A172 (cell line): ENCODE data around the gene CAPN2. TPM values are rescaled to one million over a fixed set of nuclear protein-coding genes. Genes with fewer than 3 reads are reported as not detected.

Source experiments
- DNase-seq: peaks from one replicate; pipeline ENCODE4 v3.0.0-alpha.2; 2015; ENCODE audit warnings: low spot score
- total RNA-seq: library from RNA; depleted of rRNA; stranded (reverse); fragments of >200 nt; shearing (Covaris generic); gene quantifications from 2 replicates; pipeline ENCODE4 v1.2.3, GENCODE V29; 2014

Gene CAPN2
- total RNA-seq, 1 experiment from 2014 or later, result 432 TPM

GRCh38 chr1:223758734-223759133, 46.4 kb downstream of the CAPN2 start:
- DNase-seq, result no peak

- DNase-seq, result no peak
These were observed 46.9 kb downstream of the CAPN2 start for GRCh38 chr1:223759273-223759672.

DNA sequence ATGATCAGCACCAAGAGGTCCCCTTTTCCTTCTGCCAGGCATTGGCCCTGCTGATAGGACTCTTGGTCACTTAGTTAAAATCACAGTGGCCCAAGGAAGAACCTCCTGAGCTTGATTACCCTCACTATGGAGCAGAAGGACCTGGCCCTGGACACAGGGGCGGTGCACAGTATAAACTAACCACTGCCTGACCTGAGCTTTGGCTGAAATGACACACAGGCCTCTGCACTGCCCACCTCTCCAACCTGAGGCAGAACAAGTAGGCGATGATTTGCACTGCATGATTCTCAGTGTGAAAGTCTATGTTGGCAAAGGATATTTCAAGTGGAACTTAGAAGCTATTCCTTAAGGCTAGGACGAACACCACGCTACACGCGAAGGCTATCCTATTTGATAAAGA, 48.5 kb downstream of the CAPN2 start:
- no peak for DNase-seq

GRCh38 chr1:223761411-223761810, 49.1 kb downstream of the CAPN2 start:
- DNase-seq, result no peak

GRCh38 chr1:223763251-223763650, 50.9 kb downstream of the CAPN2 start:
- DNase-seq, result no peak

DNA sequence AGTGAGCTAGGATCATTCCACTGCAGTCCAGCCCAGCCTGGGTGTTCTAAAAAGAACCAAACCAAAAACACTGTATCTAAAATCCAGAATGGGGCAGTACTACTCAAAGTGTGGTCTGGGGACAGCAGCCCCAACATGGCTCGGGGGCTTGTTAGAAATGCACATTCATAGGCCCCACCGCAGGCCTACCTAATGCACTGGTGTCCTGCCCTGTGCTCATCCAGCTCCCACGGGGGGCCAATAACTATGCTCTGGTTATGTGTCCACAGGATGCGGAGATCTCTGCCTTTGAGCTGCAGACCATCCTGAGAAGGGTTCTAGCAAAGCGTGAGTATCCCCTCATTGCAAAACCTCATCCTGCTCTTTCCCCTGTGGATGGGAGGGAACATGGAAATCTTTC, 51.5 kb downstream of the CAPN2 start:
- no peak for DNase-seq

GRCh38 chr1:223765036-223765718, 52.8 kb downstream of the CAPN2 start:
- no peak for DNase-seq

GRCh38 chr1:223765719-223766340, 53.5 kb downstream of the CAPN2 start:
- DNase-seq, result no peak

- no peak for DNase-seq
These were observed 58.4 kb downstream of the CAPN2 start for GRCh38 chr1:223770621-223771315.

DNA sequence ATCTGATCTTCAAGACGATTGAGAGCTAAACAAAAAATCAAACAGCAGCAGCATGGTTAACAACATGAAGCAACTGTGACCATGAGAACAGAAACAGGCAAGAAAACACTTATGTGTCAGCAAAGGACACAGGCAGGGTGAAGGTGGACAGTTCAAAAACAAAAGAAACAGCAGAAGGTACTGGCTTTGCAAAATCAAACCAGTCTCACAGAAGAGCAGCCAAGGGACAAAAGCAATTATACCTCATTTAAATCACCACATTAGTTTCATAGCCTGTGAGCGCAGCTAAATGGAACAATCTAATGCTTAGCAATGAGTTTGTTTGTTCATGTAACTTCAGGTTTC, 59.1 kb downstream of the CAPN2 start:
- DNase-seq, result no peak

GRCh38 chr1:223771814-223772770, 59.8 kb downstream of the CAPN2 start:
- DNase-seq, result peak; percentile 97

- DNase-seq, result no peak
These were observed 60.4 kb downstream of the CAPN2 start for GRCh38 chr1:223772771-223773160.

DNA sequence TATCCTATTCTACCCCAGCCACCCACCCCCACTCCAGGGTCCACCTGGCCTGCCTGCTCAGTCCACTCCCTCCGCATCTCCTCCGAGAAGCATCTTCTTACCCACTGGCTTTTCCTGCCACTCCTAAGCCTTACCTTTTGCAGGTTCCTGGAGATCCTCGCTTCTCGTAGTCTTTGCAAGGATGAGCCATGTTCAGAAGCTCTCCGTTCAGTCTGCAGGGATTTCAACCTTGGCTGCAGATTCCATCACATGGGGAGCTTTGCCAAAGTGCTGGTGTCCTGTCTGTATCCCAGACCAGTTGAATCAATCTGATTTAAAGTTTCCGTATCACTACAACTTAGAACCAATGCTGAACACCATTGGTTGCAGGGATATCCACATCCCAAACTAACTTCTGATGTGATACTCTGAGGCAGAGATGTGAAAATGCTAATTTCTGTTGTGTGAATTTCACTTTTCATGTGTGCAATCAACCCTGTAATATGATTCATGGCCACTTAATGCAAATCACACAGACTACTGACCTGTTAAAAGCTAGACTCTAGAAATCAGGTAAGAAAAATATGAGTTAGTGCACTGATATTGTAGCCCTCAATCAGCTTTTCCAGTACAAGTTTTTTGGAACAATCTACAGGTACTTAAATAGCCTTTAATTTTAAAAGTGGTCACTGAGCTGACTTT, 61.9 kb downstream of the CAPN2 start:
- peak; percentile 27 for DNase-seq

DNA sequence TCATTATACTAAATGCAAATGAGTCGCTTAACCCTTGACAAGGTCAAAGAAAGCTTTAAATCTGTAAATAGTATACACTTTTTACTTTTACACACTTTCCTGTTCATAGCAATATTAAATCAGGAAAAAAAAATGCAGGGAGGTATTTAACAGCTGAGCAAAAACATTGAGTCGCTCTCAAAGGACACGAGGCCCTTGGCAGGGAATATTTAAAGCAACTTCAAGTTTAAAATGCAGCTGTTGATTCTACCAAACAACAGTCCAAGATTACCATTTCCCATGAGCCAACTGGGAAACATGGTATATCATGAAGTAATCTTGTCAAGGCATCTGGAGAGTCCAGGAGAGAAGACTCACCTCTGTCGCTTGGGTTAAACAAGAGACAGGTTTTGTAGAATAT, 62.7 kb downstream of the CAPN2 start:
- peak; percentile 53 for DNase-seq

DNA sequence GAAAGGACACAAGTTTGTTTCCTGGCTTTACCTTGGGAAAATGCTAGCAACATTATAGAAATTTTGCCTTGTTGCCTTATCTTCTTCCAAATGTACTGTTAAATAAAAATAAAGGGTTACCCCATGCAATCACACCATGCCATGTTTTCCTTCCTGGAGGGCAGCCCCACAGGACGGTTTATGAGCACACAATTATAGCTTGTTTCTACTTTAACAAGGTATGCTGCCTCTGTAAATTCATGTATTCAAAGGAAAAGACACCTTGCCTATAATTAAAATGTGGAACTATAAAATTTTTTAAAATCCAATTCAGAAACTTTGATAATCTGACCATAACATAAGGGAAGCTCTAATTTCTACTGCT, 63.4 kb downstream of the CAPN2 start:
- no peak for DNase-seq

GRCh38 chr1:223776075-223776814, 63.9 kb downstream of the CAPN2 start:
- DNase-seq, result peak; percentile 98

DNA sequence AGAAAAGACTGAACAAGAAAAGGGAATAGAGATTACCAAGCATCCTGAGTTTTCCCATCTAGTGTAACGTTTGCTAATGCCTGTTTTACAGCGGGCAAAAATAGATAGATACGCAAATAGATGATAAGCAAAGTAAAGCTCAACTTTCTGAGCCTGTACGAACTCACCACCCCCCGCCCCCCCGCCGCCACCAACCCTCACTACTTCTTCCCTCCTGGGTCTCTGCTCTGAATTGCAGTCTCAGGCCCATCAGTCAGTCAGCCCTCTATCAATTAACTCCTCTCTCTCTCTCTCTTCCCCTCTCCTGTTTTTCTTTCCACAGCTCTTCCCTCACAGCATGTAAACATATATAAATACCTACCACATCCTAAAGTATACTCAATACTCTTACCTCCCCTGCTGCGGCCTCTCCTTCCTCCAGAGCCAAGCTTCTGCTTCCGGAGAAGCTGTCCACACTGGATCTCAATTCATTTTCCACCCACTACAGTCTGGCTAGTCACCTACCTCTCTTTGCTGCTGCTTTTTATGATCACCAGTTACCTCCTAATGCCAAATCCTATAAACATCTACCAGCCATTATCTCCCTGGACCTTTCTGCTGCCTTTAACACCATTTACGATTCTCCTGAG, 64.6 kb downstream of the CAPN2 start:
- no peak for DNase-seq

DNA sequence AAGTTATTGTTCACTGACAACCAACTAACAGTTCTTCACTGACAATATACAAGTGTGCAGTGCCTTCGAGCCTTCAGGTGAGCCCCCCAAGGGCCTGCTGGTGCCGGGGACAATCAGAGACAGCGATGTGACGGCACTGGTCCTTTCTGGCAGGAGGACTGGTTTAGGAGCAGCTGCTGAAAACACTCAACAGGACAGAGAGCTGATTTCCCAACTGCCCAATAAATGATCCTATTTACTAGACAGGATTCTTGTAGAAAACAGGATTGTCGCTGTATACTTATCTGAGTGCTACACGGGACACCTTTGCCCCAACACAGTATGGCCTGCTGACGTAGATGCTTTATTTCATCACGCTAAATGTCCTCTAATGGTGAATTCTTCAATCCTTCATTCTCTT, 68.0 kb downstream of the CAPN2 start:
- no peak for DNase-seq

- peak; percentile 47 for DNase-seq
These were observed 68.6 kb downstream of the CAPN2 start for GRCh38 chr1:223780949-223781348.

DNA sequence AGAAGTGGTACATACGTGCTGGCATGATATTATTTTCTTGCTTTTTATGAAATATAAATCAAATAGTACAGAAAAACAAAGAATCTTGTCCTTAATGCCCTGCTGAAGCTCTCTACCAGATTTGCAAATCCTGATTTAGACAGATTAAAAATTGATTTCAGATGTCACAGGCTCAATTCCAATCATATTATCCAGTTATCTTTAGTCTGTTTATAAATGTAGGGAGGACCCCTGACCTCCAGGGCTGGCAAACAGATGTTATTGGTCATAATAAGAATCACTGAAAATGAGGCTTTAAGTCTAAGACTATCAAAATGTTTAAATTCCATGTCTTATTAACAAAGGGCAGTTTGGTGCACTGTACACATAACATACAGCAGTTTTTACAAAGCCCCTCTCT, 71.3 kb downstream of the CAPN2 start:
- no peak for DNase-seq
